ENCODE measurements around the gene FAM184A. TPM values are rescaled to one million over a fixed set of nuclear protein-coding genes. Genes with fewer than 3 reads are reported as not detected.

FAM184A gene
- total and polyA plus RNA-seq, 2 of the 13 experiments (the other 11 are each of a cell fraction or from before 2014, with no cell fraction given): 7.0 to 18.0 TPM

DNA sequence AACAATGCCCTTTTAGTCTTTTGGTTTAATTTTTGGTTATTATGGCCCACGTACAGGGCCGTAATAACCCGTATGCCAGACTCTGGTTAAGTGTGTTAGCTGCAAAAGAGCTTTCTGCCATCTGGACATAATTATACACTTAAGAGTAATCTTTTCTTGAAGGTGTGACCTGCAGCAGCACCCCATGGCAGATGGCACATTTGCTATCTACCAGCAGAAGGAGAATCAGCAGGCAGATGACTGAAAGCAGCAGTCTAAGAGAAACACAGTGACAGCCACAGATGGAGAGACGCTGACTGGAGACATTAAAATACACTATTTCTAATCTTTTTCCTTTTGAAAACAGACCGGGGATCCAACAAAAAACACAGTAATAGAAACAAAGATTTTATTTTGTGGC, 165.8 kb downstream of the FAM184A start (continued):
- TF ChIP-seq DPF2 (CRISPR knock-in tag; IDR thresholded peaks at IDR 0.05; ENCODE audit: borderline replicate concordance, low read depth) (no peak), GABPA (IDR thresholded peaks at IDR 0.05; ENCODE audit: low read depth, low read length) (no peak), GABPA (CRISPR knock-in tag; IDR thresholded peaks at IDR 0.05; ENCODE audit: low read depth) (no peak), MZF1 (CRISPR knock-in tag; IDR thresholded peaks at IDR 0.05; ENCODE audit: borderline replicate concordance) (no peak), FOXJ3 (CRISPR knock-in tag; IDR thresholded peaks at IDR 0.05; ENCODE audit: borderline replicate concordance) (no peak)

MicroRNAs encoded within 50 kb of the gene (microRNA counts, 767-probe panel; counts per million panel counts)
- microRNA hsa-miR-548b-3p: not detected
- microRNA hsa-miR-548b-5p: not detected

Small RNAs within 50 kb of the gene (microRNA-seq; reads per million reads assigned to microRNA genes)
- gene MIR548B: 6.3 reads per million, percentile 37 among the genes with 10 or more reads in this experiment

Small RNAs within 50 kb of the gene (small RNA-seq; reads per million reads assigned to genes)
- 1.8 to 322 (median 125) reads per million in 3 experiments for gene MIR548B (ENCODE audit: insufficient read depth in 2 of 3, insufficient read length in 3 of 3, low read depth in 2 of 3, low replicate concordance in 1 of 3)
- 0 reads per million in 3 experiments for gene RF00019 (ENCODE audit: insufficient read depth in 2 of 3, insufficient read length in 3 of 3, low read depth in 2 of 3, low replicate concordance in 1 of 3)

Other genes with a start within 250 kb of the FAM184A start
- 49.9 and 85.2 TPM in 2 replicates for gene ASF1A, start 184.5 kb downstream of the FAM184A start, total RNA-seq (2016; rRNA removed; fragmentation: Illumina TruSeq; extraction: Trizol)
- 10.3 and 14.5 TPM in 2 replicates for gene ASF1A, start 184.5 kb downstream of the FAM184A start, polyA plus RNA-seq (2011; rRNA removed)
- 11.6 and 17.2 TPM in 2 replicates for gene MCM9, start 143.5 kb downstream of the FAM184A start, total RNA-seq (2016; rRNA removed; fragmentation: Illumina TruSeq; extraction: Trizol)
- gene MCM9, start 143.5 kb downstream of the FAM184A start, polyA plus RNA-seq (2011; rRNA removed): 3.3 and 3.8 TPM in 2 replicates